GM23338 (cell line): ENCODE measurements around the gene POLE.

Experiments used
- CREB1 ChIP-seq: fragments of 250-450 bp; sonication (Bioruptor Pico); IDR thresholded peaks from 2 replicates; pipeline ENCODE4 v1.5.0; 2020; ENCODE audit warnings: low read depth, mild to moderate bottlenecking, moderate library complexity
- EZH2 ChIP-seq: fragments of 200-600 bp; sonication (generic); IDR thresholded peaks from one replicate; pipeline ENCODE4 v1.8.0; 2017; ENCODE audit warnings: antibody characterized with exemption, mild to moderate bottlenecking, low read depth; ENCODE audit not compliant: unreplicated experiment
- EZH2phosphoT487 ChIP-seq: fragments of 200-600 bp; sonication (generic); IDR thresholded peaks from one replicate; pipeline ENCODE4 v1.8.1; 2018; ENCODE audit warnings: antibody characterized with exemption; ENCODE audit not compliant: unreplicated experiment
- JUNB ChIP-seq: IDR thresholded peaks from one replicate; pipeline ENCODE4 v1.6.1; 2016; ENCODE audit warnings: antibody characterized with exemption; ENCODE audit not compliant: unreplicated experiment
- POLR2AphosphoS5 ChIP-seq: IDR thresholded peaks from 2 replicates; pipeline ENCODE4 v1.6.1; 2016; ENCODE audit warnings: antibody characterized with exemption, low read depth
- ZNF331 ChIP-seq: fragments of 250-450 bp; sonication (Bioruptor Pico); IDR thresholded peaks from 2 replicates; pipeline ENCODE4 v1.5.0; 2020; ENCODE audit warnings: low read depth, mild to moderate bottlenecking, moderate library complexity
- TF ChIP-seq, protein P1 (sequence below), 2 experiments: fragments of 200-600 bp in 1 of 2; sonication (generic) in 1 of 2; conservative IDR thresholded peaks; 2 replicates each; pipeline versions ENCODE4 v1.5.1 to v1.6.1; 2016 to 2017; ENCODE audit warnings: antibody characterized with exemption in 2 of 2, low read depth in 2 of 2, mild to moderate bottlenecking in 2 of 2, moderate library complexity in 1 of 2
- TF ChIP-seq, protein P2 (sequence below): IDR thresholded peaks from one replicate; pipeline ENCODE4 v1.6.1; 2018; ENCODE audit warnings: antibody characterized with exemption; ENCODE audit not compliant: unreplicated experiment

DNA sequence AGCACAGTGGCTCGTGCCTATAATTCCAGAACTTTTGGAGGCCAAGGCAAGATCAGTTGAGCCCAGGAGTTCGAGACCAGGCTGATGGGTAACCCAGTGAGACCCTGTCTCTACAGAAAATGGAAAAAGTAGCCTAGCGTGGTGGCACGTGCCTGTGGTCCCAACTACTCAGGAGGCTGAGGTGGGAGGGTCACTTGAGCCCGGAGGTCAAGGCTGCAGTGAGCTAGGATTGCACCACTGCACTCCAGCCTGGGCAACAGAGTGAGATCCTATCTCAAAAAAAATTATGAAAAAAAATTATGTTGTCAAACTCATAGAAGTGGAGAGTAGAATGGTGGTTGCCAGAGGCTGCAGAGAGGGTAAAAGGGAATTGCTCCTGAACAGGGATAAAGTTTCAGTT lies 73.1 kb downstream of the POLE start:
- TF ChIP-seq, protein P1, sequence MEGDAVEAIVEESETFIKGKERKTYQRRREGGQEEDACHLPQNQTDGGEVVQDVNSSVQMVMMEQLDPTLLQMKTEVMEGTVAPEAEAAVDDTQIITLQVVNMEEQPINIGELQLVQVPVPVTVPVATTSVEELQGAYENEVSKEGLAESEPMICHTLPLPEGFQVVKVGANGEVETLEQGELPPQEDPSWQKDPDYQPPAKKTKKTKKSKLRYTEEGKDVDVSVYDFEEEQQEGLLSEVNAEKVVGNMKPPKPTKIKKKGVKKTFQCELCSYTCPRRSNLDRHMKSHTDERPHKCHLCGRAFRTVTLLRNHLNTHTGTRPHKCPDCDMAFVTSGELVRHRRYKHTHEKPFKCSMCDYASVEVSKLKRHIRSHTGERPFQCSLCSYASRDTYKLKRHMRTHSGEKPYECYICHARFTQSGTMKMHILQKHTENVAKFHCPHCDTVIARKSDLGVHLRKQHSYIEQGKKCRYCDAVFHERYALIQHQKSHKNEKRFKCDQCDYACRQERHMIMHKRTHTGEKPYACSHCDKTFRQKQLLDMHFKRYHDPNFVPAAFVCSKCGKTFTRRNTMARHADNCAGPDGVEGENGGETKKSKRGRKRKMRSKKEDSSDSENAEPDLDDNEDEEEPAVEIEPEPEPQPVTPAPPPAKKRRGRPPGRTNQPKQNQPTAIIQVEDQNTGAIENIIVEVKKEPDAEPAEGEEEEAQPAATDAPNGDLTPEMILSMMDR (conservative IDR thresholded peaks at IDR 0.05; ENCODE audit: low read depth in 2 of 2), result no peak
- TF ChIP-seq POLR2AphosphoS5, result no peak
- TF ChIP-seq EZH2phosphoT487, result no peak
- no peak for TF ChIP-seq EZH2
- TF ChIP-seq JUNB, result no peak
- TF ChIP-seq, protein P2, sequence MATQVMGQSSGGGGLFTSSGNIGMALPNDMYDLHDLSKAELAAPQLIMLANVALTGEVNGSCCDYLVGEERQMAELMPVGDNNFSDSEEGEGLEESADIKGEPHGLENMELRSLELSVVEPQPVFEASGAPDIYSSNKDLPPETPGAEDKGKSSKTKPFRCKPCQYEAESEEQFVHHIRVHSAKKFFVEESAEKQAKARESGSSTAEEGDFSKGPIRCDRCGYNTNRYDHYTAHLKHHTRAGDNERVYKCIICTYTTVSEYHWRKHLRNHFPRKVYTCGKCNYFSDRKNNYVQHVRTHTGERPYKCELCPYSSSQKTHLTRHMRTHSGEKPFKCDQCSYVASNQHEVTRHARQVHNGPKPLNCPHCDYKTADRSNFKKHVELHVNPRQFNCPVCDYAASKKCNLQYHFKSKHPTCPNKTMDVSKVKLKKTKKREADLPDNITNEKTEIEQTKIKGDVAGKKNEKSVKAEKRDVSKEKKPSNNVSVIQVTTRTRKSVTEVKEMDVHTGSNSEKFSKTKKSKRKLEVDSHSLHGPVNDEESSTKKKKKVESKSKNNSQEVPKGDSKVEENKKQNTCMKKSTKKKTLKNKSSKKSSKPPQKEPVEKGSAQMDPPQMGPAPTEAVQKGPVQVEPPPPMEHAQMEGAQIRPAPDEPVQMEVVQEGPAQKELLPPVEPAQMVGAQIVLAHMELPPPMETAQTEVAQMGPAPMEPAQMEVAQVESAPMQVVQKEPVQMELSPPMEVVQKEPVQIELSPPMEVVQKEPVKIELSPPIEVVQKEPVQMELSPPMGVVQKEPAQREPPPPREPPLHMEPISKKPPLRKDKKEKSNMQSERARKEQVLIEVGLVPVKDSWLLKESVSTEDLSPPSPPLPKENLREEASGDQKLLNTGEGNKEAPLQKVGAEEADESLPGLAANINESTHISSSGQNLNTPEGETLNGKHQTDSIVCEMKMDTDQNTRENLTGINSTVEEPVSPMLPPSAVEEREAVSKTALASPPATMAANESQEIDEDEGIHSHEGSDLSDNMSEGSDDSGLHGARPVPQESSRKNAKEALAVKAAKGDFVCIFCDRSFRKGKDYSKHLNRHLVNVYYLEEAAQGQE, result no peak
- TF ChIP-seq CREB1 (CRISPR knock-in tag), result no peak
- TF ChIP-seq ZNF331 (CRISPR knock-in tag), result no peak
